Osteocyte (in vitro differentiated cells): Measurements from ENCODE around the gene TENM4. TPM values are rescaled to one million over a fixed set of nuclear protein-coding genes. Genes with fewer than 3 reads are reported as not detected.
"Not testable (repeated sequence)": the region's sequence is repeated elsewhere in the genome, so short reads cannot be mapped to it uniquely, and the experiment has no call there.

ENCODE experiments used
- DNase-seq: peaks from one replicate; pipeline ENCODE4 v3.0.0; 2021; ENCODE audit warnings: mixed read lengths; ENCODE audit not compliant: unreplicated experiment; ENCODE audit errors: extremely low spot score
- H3K27ac Mint-ChIP-seq: one replicate; pipeline ENCODE4 v1.8.0; 2021; ENCODE audit warnings: mild to moderate bottlenecking, mixed read lengths; ENCODE audit not compliant: unreplicated experiment
- H3K27me3 Mint-ChIP-seq: one replicate; pipeline ENCODE4 v1.8.0; 2021; ENCODE audit warnings: mixed read lengths; ENCODE audit not compliant: unreplicated experiment
- H3K36me3 Mint-ChIP-seq: one replicate; pipeline ENCODE4 v1.8.0; 2021; ENCODE audit warnings: mixed read lengths; ENCODE audit not compliant: unreplicated experiment
- H3K4me1 Mint-ChIP-seq: one replicate; pipeline ENCODE4 v1.8.0; 2021; ENCODE audit warnings: mixed read lengths; ENCODE audit not compliant: unreplicated experiment
- H3K4me3 Mint-ChIP-seq: one replicate; pipeline ENCODE4 v1.8.0; 2021; ENCODE audit warnings: mild to moderate bottlenecking, moderate library complexity, mixed read lengths; ENCODE audit not compliant: unreplicated experiment
- H3K9me3 Mint-ChIP-seq: one replicate; pipeline ENCODE4 v1.8.0; 2021; ENCODE audit warnings: mixed read lengths; ENCODE audit not compliant: unreplicated experiment
- CTCF ChIP-seq: fragments of 200-600 bp; sonication (generic); IDR thresholded peaks from 2 replicates; pipeline ENCODE4 v1.5.0; 2021; ENCODE audit warnings: antibody characterized with exemption, mild to moderate bottlenecking, moderate library complexity
- total RNA-seq: library from RNA; stranded (reverse); gene quantifications from 2 replicates; pipeline ENCODE4 v1.2.1, GENCODE V29; 2021

The TENM4 gene
- total RNA-seq, 1 donor from 2014 or later = 74.1 TPM

DNA sequence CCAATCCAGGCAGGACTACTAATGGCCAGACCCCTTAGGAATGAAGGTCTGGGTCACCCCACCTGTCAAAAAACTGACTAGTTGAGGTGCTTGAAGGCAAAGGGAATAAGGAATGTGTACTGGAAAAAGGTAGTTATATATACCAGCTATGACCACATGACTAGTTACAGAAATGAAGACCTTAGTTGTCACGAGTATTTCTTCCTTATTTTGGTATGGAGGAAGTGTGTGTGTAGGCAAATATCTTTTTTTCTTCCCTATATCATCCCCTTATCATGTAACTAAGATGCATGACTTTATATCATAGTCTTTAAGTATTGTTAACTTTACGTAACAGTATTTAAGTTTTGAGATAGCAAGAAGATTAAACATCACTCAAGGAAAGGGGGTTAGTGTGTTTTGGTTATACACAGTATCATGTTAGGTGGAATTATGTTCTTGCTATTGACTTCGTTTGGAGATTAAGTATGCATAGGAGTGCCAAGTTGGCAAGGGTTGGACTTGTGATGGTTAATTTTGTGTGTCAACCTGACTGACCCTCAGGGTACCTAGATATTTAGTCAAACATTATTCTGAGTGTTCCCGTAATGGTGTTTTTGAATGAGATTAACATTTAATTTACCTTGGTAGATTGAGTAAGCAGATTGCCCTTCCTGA, 828.0 kb downstream of the TENM4 start:
- H3K36me3 Mint-ChIP-seq = no peaks in the 10 kb centered on the region
- no peak overlapping the region for H3K27ac Mint-ChIP-seq
- no peaks in the 10 kb centered on the region for H3K4me1 Mint-ChIP-seq
- no peak for DNase-seq
- no peaks in the 10 kb centered on the region for H3K9me3 Mint-ChIP-seq
- no peak overlapping the region for H3K4me3 Mint-ChIP-seq
- TF ChIP-seq CTCF = no peak
- peaks cover 19% of the 10 kb centered on the region for H3K27me3 Mint-ChIP-seq

DNA sequence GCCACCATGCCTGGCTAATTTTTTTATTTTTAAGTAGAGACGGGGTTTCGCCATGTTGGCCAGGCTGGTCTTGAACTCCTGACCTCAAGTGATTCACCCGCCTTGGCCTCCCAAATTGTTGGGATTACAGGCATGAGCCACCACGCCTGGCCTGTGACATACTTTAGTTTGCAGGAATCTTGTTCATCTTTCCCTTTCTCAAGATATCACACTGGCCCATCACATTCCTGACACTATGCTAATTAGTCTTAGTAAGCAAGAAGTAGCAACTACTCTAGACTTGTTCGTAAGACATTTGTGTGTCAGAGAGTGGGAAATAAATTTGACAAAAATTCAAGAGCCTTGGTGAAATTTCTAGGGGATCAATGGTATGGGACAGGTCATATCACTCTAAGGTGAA, 831.5 kb downstream of the TENM4 start:
- H3K36me3 Mint-ChIP-seq, H3K9me3 Mint-ChIP-seq, H3K4me1 Mint-ChIP-seq, H3K4me3 Mint-ChIP-seq, H3K27ac Mint-ChIP-seq, DNase-seq: not testable (repeated sequence)
- H3K27me3 Mint-ChIP-seq = peaks cover 13% of the 10 kb centered on the region

DNA sequence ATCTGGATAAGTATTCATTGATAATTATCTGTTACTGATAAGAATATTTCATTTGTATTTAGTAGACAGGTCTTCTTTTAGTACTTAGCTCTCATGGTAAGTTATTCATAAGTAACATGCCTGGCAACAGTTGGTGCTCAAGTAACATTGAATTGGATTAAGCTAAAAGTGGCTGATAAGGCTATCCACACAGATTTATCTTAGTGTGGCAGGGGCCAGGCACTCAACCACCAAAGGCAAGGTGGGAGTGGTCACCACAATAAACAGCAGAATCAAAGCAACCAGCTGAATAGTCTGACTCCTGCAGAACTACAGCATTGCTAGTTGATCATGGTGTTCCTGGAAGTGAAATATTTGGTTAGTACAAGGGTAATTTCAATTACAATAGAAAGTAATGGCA, 833.1 kb downstream of the TENM4 start:
- H3K27ac Mint-ChIP-seq = no peak overlapping the region
- H3K4me1 Mint-ChIP-seq = no peaks in the 10 kb centered on the region
- DNase-seq = no peak
- peaks cover 3% of the 10 kb centered on the region for H3K27me3 Mint-ChIP-seq
- H3K36me3 Mint-ChIP-seq = no peaks in the 10 kb centered on the region
- H3K4me3 Mint-ChIP-seq = no peak overlapping the region
- H3K9me3 Mint-ChIP-seq = no peaks in the 10 kb centered on the region
- TF ChIP-seq CTCF = no peak

DNA sequence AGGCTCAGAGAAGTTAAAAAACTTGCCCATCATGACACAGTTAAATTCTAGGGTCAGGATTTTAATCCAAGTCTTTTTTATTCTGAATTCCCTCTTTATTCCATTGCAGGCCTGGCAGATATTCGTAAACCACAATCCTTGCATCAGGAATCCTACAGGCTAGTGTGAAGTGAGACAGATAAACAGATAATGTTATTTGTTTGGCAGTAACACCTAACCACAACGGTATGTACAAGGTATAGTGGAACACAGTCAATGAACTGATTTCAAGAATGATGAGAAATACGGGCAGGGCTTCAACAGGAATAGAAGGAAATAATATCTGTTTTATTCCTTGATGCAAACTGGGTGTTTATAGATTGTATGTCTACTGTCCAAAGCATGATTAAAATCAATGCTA, 834.2 kb downstream of the TENM4 start:
- H3K27ac Mint-ChIP-seq = no peak overlapping the region
- H3K27me3 Mint-ChIP-seq = peaks cover 12% of the 10 kb centered on the region
- H3K4me1 Mint-ChIP-seq = no peaks in the 10 kb centered on the region
- no peak for DNase-seq
- no peak for TF ChIP-seq CTCF
- H3K4me3 Mint-ChIP-seq = no peak overlapping the region
- no peaks in the 10 kb centered on the region for H3K36me3 Mint-ChIP-seq
- no peaks in the 10 kb centered on the region for H3K9me3 Mint-ChIP-seq

DNA sequence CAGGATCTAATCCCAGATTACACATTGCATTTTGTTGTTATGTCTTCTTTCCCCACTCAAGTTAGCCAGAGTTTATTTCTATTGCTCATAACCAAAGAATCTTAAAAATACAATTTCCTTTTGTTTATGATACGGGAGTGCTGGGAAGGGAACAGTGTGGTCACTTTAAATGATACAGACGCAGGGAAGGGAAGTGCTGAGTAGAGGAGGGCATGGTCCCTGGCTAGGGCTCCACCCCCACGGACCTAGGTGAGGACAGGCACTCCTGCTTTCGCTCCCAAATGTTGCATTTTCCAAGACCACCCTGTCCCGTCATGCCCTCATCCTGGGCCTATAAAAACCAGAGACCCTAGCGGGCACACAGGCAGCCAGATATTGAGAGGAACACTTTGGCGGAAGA, 835.5 kb downstream of the TENM4 start:
- H3K36me3 Mint-ChIP-seq = no peaks in the 10 kb centered on the region

More for the DNA sequence above, 835.5 kb downstream of the TENM4 start:
- Mint-ChIP-seq H3K9me3 (no peaks in the 10 kb centered on the region), H3K4me3 (no peak overlapping the region), H3K27ac (no peak overlapping the region), H3K27me3 (peaks cover 25% of the 10 kb centered on the region), H3K4me1 (no peaks in the 10 kb centered on the region)
- TF ChIP-seq CTCF = no peak
- no peak for DNase-seq
